Stimulated activated CD4-positive, alpha-beta T cell treated with anti-CD3 and anti-CD28 coated beads, Interleukin-4, amount 100 ng/mL, for 24 hours (primary cell): ENCODE data around the gene NOMO2.
"Not testable (repeated sequence)": the region's sequence is repeated elsewhere in the genome, so short reads cannot be mapped to it uniquely, and the experiment has no call there.

Experiments
- DNase-seq: peaks from one replicate; pipeline ENCODE4 v3.0.0-alpha.2; 2020

The NOMO2 gene

GRCh38 chr16:18561727-18562314, at the start of gene NOMO2:
TSS of gene NOMO2 (minus strand) at chr16:18562097. CDS start at chr16:18562040, 57 bp downstream.
- peak; percentile 90 for DNase-seq

DNA sequence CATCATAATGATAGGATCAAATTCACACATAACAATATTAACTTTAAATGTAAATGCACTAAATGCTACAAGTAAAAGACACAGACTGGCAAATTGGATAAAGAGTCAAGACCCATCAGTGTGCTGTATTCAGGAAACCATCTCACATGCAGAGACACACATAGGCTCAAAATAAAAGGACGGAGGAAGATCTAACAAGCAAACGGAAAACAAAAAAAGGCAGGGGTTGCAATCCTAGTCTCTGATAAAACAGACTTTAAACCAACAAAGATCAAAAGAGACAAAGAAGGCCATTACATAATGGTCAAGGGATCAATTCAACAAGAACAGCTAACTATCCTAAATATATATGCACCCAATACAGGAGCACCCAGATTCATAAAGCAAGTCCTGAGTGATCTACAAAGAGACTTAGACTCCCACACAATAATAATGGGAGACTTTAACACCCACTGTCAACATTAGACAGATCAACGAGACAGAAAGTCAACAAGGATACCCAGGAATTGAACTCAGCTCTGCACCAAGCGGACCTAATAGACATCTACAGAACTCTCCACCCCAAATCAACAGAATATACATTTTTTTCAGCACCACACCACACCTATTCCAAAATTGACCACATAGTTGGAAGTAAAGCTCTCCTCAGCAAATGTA, 48.4 kb upstream of the NOMO2 start:
- not testable (repeated sequence) for DNase-seq

- not testable (repeated sequence) for DNase-seq
Observed at GRCh38 chr16:18608271-18608670, 46.4 kb upstream of the NOMO2 start.

GRCh38 chr16:18603572-18604246, 41.8 kb upstream of the NOMO2 start:
- DNase-seq = not testable (repeated sequence)

GRCh38 chr16:18598582-18598981, 36.7 kb upstream of the NOMO2 start:
- not testable (repeated sequence) for DNase-seq

GRCh38 chr16:18597734-18598133, 35.8 kb upstream of the NOMO2 start:
- not testable (repeated sequence) for DNase-seq

- not testable (repeated sequence) for DNase-seq
Observed at GRCh38 chr16:18597319-18597718, 35.4 kb upstream of the NOMO2 start.

DNA sequence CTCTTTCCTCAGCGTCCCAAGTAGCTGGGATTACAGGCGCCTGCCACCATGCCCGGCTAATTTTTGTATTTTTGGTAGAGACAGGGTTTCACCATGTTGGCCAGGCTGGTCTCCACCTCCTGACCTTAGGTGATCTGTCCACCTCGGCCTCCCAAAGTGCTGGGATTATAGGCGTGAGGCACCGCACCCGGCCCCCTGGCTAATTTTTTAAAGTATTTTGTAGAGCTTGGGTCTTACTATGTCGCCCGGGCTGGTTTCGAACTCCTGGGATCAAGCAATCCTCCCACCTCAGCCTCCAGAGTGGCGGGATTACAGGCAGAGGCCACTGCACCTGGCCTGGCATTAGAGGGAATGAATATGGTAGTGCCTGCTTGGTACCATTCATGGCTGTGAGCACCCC, 33.9 kb upstream of the NOMO2 start:
- not testable (repeated sequence) for DNase-seq

DNA sequence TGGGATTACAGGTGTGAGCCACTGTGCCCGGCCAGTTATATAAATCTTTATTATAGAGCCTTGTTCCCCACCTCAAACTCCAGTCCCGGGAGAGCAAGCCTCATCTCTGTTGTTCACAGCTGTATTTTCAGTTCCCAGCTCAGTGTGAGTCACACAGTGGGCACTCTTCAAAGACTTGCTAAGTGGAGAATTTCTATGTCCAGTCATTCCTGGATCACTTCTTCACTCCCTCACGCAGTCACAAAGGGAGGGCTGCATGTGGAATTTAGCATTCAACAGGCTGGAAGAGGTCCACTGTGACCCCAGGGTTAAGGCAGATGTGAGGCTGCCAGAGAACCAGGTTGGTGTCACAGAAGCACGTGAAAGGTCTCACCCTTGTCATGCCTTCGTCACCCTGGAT, 33.0 kb upstream of the NOMO2 start:
- not testable (repeated sequence) for DNase-seq

- not testable (repeated sequence) for DNase-seq
Observed at GRCh38 chr16:18593904-18594303, 32.0 kb upstream of the NOMO2 start.

DNA sequence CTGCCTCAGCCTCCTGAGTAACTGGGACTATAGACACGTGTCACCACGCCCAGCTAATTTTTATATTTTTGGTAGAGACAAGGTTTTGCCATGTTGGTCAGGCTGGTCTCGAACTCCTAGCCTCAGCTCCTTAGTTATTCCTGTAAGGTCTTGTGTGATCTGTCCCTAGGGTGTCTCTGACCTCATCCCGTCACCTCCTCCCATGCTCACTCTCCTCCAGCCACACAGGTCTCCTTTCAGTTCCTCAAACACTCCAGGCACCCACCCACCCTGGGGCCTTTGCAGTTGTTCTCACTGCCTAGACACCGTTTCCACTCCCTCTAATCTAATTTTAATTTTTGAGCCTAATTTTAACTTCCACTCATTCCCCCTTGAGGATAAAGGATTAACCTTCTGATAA, 31.1 kb upstream of the NOMO2 start:
- DNase-seq = not testable (repeated sequence)

- not testable (repeated sequence) for DNase-seq
Observed at GRCh38 chr16:18591908-18592307, 30.0 kb upstream of the NOMO2 start.

GRCh38 chr16:18591441-18591840, 29.5 kb upstream of the NOMO2 start:
- DNase-seq = not testable (repeated sequence)

- DNase-seq = not testable (repeated sequence)
Observed at GRCh38 chr16:18589806-18590205, 27.9 kb upstream of the NOMO2 start.

- DNase-seq = not testable (repeated sequence)
Observed at GRCh38 chr16:18586560-18587540, 25.0 kb upstream of the NOMO2 start.

DNA sequence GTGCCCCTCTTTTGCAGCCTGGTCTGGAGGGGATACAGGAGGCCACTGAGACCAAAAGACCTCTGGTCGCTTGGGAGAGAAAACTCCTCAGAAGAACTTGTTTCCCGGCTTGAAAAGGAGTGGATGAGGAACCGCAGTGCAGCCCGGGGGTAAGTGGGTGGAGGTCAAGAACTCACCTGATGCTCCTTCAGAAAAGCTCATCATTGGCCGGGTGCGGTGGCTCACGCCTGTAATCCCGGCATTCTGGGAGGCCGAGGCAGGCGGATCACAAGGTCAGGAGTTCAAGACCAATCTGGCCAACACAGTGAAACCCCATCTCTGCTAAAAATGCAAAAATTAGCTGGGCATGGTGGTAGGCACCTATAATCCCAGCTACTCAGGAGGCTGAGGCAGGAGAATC, 23.9 kb upstream of the NOMO2 start:
- DNase-seq = not testable (repeated sequence)

- DNase-seq = no peak
Observed at GRCh38 chr16:18582902-18583301, 21.0 kb upstream of the NOMO2 start.

DNA sequence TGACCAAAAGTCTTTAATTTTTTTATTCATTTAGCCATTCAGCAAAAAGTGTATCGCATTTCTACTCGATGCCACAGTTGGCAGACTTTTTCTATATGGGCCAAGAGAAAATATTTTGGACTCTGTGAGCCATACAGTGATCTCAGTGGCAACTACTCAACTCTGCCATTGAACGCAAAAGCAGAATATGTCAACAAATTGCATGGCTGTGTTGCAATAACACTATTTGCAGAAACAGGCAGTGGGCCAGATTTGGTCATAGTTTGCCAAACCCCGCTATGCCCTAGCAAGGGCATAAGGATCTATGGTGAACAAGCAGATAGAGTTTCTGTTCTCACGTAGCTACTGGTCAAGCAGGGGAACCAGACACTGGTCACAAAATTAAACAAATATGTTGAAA, 18.5 kb upstream of the NOMO2 start:
- DNase-seq = not testable (repeated sequence)

GRCh38 chr16:18579261-18579660, 17.4 kb upstream of the NOMO2 start:
- DNase-seq = not testable (repeated sequence)

GRCh38 chr16:18577942-18578341, 16.0 kb upstream of the NOMO2 start:
- DNase-seq = not testable (repeated sequence)

DNA sequence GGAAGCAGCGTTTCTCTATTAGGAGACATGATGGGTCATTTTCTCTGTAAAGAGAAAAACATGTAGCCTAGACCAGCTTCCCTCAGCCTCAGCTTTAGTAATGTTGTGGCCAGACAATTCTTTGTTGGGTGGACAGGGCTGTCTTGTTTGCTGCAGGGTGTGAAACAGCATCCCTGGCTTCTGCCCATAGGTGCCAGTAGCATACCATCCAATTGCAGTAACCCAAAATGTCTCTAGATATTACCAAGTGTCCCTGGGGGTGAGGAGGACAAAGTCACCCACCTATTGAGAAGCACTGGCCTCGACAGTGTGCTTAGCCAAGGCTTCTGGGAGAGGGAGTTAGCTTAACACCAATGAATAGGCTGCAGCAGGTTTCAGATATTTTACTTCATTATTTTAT, 14.0 kb upstream of the NOMO2 start:
- DNase-seq = not testable (repeated sequence)

- DNase-seq = not testable (repeated sequence)
Observed at GRCh38 chr16:18575298-18575917, 13.5 kb upstream of the NOMO2 start.
